Chondrocyte (in vitro differentiated cells): ENCODE measurements around the gene KRT3. TPM values are rescaled to one million over a fixed set of nuclear protein-coding genes. Genes with fewer than 3 reads are reported as not detected.
"Not testable (repeated sequence)": the region's sequence is repeated elsewhere in the genome, so short reads cannot be mapped to it uniquely, and the experiment has no call there.

ENCODE experiments used
- DNase-seq: peaks from one replicate; pipeline ENCODE4 v3.0.0; 2021; ENCODE audit warnings: mixed read lengths, low spot score
- H3K27ac Mint-ChIP-seq: one replicate; pipeline ENCODE4 v1.8.0; 2021; ENCODE audit warnings: mild to moderate bottlenecking, moderate library complexity, mixed read lengths; ENCODE audit not compliant: unreplicated experiment
- H3K27me3 Mint-ChIP-seq: 2 replicates; pipeline ENCODE4 v1.8.0; 2021; ENCODE audit warnings: low read depth, mixed read lengths
- H3K36me3 Mint-ChIP-seq: 2 replicates; pipeline ENCODE4 v1.8.0; 2021; ENCODE audit warnings: low read depth, mixed read lengths
- H3K4me1 Mint-ChIP-seq: 2 replicates; pipeline ENCODE4 v1.8.0; 2021; ENCODE audit warnings: low read depth, mild to moderate bottlenecking, mixed read lengths
- H3K4me3 Mint-ChIP-seq: one replicate; pipeline ENCODE4 v1.8.0; 2021; ENCODE audit warnings: mild to moderate bottlenecking, moderate library complexity, mixed read lengths; ENCODE audit not compliant: unreplicated experiment
- H3K9me3 Mint-ChIP-seq: 2 replicates; pipeline ENCODE4 v1.8.0; 2021; ENCODE audit warnings: low read depth, mixed read lengths
- CTCF ChIP-seq: fragments of 200-600 bp; sonication (generic); IDR thresholded peaks from 2 replicates; pipeline ENCODE4 v1.5.0; 2021; ENCODE audit warnings: antibody characterized with exemption, mild to moderate bottlenecking, moderate library complexity
- total RNA-seq: library from RNA; stranded (reverse); gene quantifications from 3 replicates; pipeline ENCODE4 v1.2.1, GENCODE V29; 2021

The KRT3 gene
- total RNA-seq, 1 donor from 2014 or later: not detected

GRCh38 chr12:52765702-52766101 is 30.2 kb downstream of the KRT3 start:
- TF ChIP-seq CTCF: no peak
- Mint-ChIP-seq H3K27ac (no peak overlapping the region), H3K27me3 (peaks cover 57% of the 10 kb centered on the region), H3K9me3 (peaks cover 11% of the 10 kb centered on the region), H3K4me3 (no peak overlapping the region), H3K4me1 (no peaks in the 10 kb centered on the region), H3K36me3 (no peaks in the 10 kb centered on the region)
- no peak for DNase-seq

- Mint-ChIP-seq H3K27me3 (peaks cover 48% of the 10 kb centered on the region), H3K4me1 (no peaks in the 10 kb centered on the region), H3K27ac (no peak overlapping the region), H3K9me3 (peaks cover 15% of the 10 kb centered on the region), H3K4me3 (no peak overlapping the region), H3K36me3 (no peaks in the 10 kb centered on the region)
- no peak for DNase-seq
- no peak for TF ChIP-seq CTCF
These were observed 31.9 kb downstream of the KRT3 start for GRCh38 chr12:52763991-52764390.

GRCh38 chr12:52763036-52763659 is 32.8 kb downstream of the KRT3 start:
- TF ChIP-seq CTCF: no peak
- H3K9me3 Mint-ChIP-seq: peaks cover 15% of the 10 kb centered on the region
- H3K27me3 Mint-ChIP-seq: peaks cover 43% of the 10 kb centered on the region
- H3K4me3 Mint-ChIP-seq: no peak overlapping the region
- no peak for DNase-seq
- no peak overlapping the region for H3K27ac Mint-ChIP-seq
- H3K4me1 Mint-ChIP-seq: no peaks in the 10 kb centered on the region
- H3K36me3 Mint-ChIP-seq: no peaks in the 10 kb centered on the region

- Mint-ChIP-seq H3K36me3 (no peaks in the 10 kb centered on the region), H3K4me1 (no peaks in the 10 kb centered on the region), H3K27ac (no peak overlapping the region), H3K9me3 (peaks cover 15% of the 10 kb centered on the region), H3K27me3 (peaks cover 32% of the 10 kb centered on the region), H3K4me3 (no peak overlapping the region)
- no peak for DNase-seq
- no peak for TF ChIP-seq CTCF
These were observed 34.1 kb downstream of the KRT3 start for GRCh38 chr12:52761802-52762201.

GRCh38 chr12:52761218-52761617 is 34.7 kb downstream of the KRT3 start:
- not testable (repeated sequence) for H3K4me3 Mint-ChIP-seq, H3K36me3 Mint-ChIP-seq, H3K27ac Mint-ChIP-seq, H3K4me1 Mint-ChIP-seq, DNase-seq
- Mint-ChIP-seq H3K9me3 (peaks cover 15% of the 10 kb centered on the region), H3K27me3 (peaks cover 28% of the 10 kb centered on the region)

GRCh38 chr12:52760623-52761022 is 35.3 kb downstream of the KRT3 start:
- Mint-ChIP-seq H3K36me3 (no peaks in the 10 kb centered on the region), H3K9me3 (peaks cover 15% of the 10 kb centered on the region), H3K27ac (no peak overlapping the region), H3K4me1 (no peaks in the 10 kb centered on the region), H3K27me3 (peaks cover 24% of the 10 kb centered on the region), H3K4me3 (no peak overlapping the region)
- TF ChIP-seq CTCF: no peak
- no peak for DNase-seq
